Trophoblast cell (in vitro differentiated cells and primary cell): Measurements from ENCODE around the gene CHN2.
A peak's percentile ranks its signal among the peaks of the same experiment; 100 is the strongest.

Source experiments
- DNase-seq, 2 donors: peaks; one replicate each; pipeline ENCODE4 v3.0.0-alpha.2; 2016
- H2AFZ ChIP-seq: 2 replicates; pipeline ENCODE4 v1.6.1; 2013; ENCODE audit warnings: low read length, moderate library complexity, mild to moderate bottlenecking; ENCODE audit not compliant: insufficient read depth, poor library complexity
- H2AK5ac ChIP-seq: 2 replicates; pipeline ENCODE4 v1.6.1; 2013; ENCODE audit warnings: mild to moderate bottlenecking, low read length
- H2BK120ac ChIP-seq: 2 replicates; pipeline ENCODE4 v1.6.1; 2013; ENCODE audit warnings: low read length, mild to moderate bottlenecking, moderate library complexity; ENCODE audit not compliant: insufficient read depth, poor library complexity
- H2BK12ac ChIP-seq: 2 replicates; pipeline ENCODE4 v1.6.1; 2013; ENCODE audit warnings: mild to moderate bottlenecking, low read length, moderate library complexity
- H2BK5ac ChIP-seq: 2 replicates; pipeline ENCODE4 v1.6.1; 2013; ENCODE audit warnings: low read length, low read depth, moderate library complexity, mild to moderate bottlenecking; ENCODE audit not compliant: poor library complexity
- H3K14ac ChIP-seq: 2 replicates; pipeline ENCODE4 v1.6.1; 2013; ENCODE audit warnings: mild to moderate bottlenecking, low read length
- H3K18ac ChIP-seq: 2 replicates; pipeline ENCODE4 v1.6.1; 2013; ENCODE audit warnings: mild to moderate bottlenecking, low read length
- H3K23ac ChIP-seq: 2 replicates; pipeline ENCODE4 v1.6.1; 2013; ENCODE audit warnings: low read length
- H3K27ac ChIP-seq: 2 replicates; pipeline ENCODE4 v1.5.1; 2013; ENCODE audit warnings: low read depth, mild to moderate bottlenecking, inconsistent platforms, low read length, moderate library complexity
- H3K27me3 ChIP-seq: 2 replicates; pipeline ENCODE4 v1.6.1; 2013; ENCODE audit warnings: inconsistent platforms, mild to moderate bottlenecking, low read length, moderate library complexity; ENCODE audit not compliant: insufficient read depth
- H3K36me3 ChIP-seq, 2 experiments: 1 replicate in 1 of 2; 2 replicates in 1 of 2; pipeline ENCODE4 v1.6.1; 2013; ENCODE audit warnings: low read length in 2 of 2, mild to moderate bottlenecking in 2 of 2, moderate library complexity in 1 of 2; ENCODE audit not compliant: insufficient read depth in 2 of 2, control insufficient read depth in 1 of 2
- H3K4ac ChIP-seq: 2 replicates; pipeline ENCODE4 v1.6.1; 2013; ENCODE audit warnings: low read depth, mild to moderate bottlenecking, low read length, moderate library complexity
- H3K4me1 ChIP-seq, 2 experiments: 1 replicate in 1 of 2; 2 replicates in 1 of 2; pipeline ENCODE4 v1.6.1; 2013; ENCODE audit warnings: low read length in 2 of 2, mild to moderate bottlenecking in 2 of 2, moderate library complexity in 1 of 2; ENCODE audit not compliant: insufficient read depth in 2 of 2, control insufficient read depth in 1 of 2
- H3K4me2 ChIP-seq: 2 replicates; pipeline ENCODE4 v1.6.1; 2013; ENCODE audit warnings: inconsistent platforms, mild to moderate bottlenecking, low read length, moderate library complexity
- H3K4me3 ChIP-seq: 2 replicates; pipeline ENCODE4 v1.5.1; 2013; ENCODE audit warnings: mild to moderate bottlenecking, low read depth, low read length, inconsistent platforms
- H3K79me1 ChIP-seq: one replicate; pipeline ENCODE4 v1.6.1; 2013; ENCODE audit warnings: low read length
- H3K79me2 ChIP-seq: 2 replicates; pipeline ENCODE4 v1.6.1; 2013; ENCODE audit warnings: low read length, mild to moderate bottlenecking; ENCODE audit not compliant: control insufficient read depth, insufficient read depth, poor library complexity
- H3K9ac ChIP-seq: 2 replicates; pipeline ENCODE4 v1.6.1; 2013; ENCODE audit warnings: mild to moderate bottlenecking, low read length
- H3K9me3 ChIP-seq: 2 replicates; pipeline ENCODE4 v1.6.1; 2013; ENCODE audit warnings: low read depth, mild to moderate bottlenecking, control low read depth, inconsistent platforms, low read length; ENCODE audit not compliant: insufficient read depth
- H4K12ac ChIP-seq: 2 replicates; pipeline ENCODE4 v1.6.1; 2013; ENCODE audit warnings: low read depth, mild to moderate bottlenecking, low read length, moderate library complexity
- H4K8ac ChIP-seq: 2 replicates; pipeline ENCODE4 v1.6.1; 2013; ENCODE audit warnings: low read depth, mild to moderate bottlenecking, low read length, moderate library complexity
- H4K91ac ChIP-seq: one replicate; pipeline ENCODE4 v1.6.1; 2013; ENCODE audit warnings: low read depth, mild to moderate bottlenecking, low read length, moderate library complexity
- WGBS: extraction: QIAGEN DNeasy Blood & Tissue Kit; methylation state at CpG from one replicate; pipeline ENCODE4 v1.1.7; 2013; ENCODE audit warnings: missing lambda C conversion rate; ENCODE audit not compliant: insufficient read length, insufficient coverage; ENCODE audit errors: extremely low coverage; 5-methylcytosine and 5-hydroxymethylcytosine counted together

CHN2 gene

DNA sequence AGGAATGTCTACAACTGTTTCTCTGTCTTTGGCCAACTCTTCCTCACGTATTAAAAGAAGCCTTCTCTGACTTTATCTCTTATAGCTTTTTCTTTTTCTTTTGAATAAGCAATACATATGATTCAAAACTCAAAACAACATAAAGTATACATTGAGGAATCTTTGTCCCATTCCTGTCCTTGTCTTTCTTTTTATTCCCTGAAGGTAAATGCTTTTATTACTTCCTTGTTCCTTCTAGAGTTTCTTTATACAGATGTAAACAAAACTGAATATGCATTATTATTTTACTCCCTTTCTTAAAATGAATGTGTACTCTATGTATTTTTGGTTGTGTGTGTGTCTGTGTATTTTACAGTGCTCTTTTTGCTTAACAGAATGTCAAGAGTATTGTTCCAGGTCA lies 170.1 kb downstream of the CHN2 start:
- no peak for DNase-seq
- no peak overlapping the region for H3K23ac ChIP-seq
- peaks cover 2 to 4% of the 10 kb centered on the region in 2 experiments for H3K36me3 ChIP-seq
- no peak overlapping the region for H3K27ac ChIP-seq
- no peak overlapping the region for H2BK5ac ChIP-seq
- no peak overlapping the region for H3K14ac ChIP-seq
- no peak overlapping the region for H3K9ac ChIP-seq
- no peak overlapping the region for H4K12ac ChIP-seq
- H3K4ac ChIP-seq, result no peak overlapping the region
- H4K8ac ChIP-seq, result no peak overlapping the region
- peaks cover 2 to 3% of the 10 kb centered on the region in 2 experiments for H3K4me1 ChIP-seq
- no peak overlapping the region for H4K91ac ChIP-seq
- no peak overlapping the region for H2AFZ ChIP-seq
- no peak overlapping the region for H2AK5ac ChIP-seq
- H3K79me2 ChIP-seq, result no peaks in the 10 kb centered on the region
- H3K9me3 ChIP-seq, result no peaks in the 10 kb centered on the region
- no peak overlapping the region for H2BK120ac ChIP-seq
- WGBS, result no CpG with 5 or more reads among the region's 1 CpG
- H3K79me1 ChIP-seq, result no peaks in the 10 kb centered on the region
- H3K18ac ChIP-seq, result no peak overlapping the region
- no peaks in the 10 kb centered on the region for H3K27me3 ChIP-seq
- no peak overlapping the region for H2BK12ac ChIP-seq
- no peak overlapping the region for H3K4me2 ChIP-seq
- H3K4me3 ChIP-seq, result no peak overlapping the region

DNA sequence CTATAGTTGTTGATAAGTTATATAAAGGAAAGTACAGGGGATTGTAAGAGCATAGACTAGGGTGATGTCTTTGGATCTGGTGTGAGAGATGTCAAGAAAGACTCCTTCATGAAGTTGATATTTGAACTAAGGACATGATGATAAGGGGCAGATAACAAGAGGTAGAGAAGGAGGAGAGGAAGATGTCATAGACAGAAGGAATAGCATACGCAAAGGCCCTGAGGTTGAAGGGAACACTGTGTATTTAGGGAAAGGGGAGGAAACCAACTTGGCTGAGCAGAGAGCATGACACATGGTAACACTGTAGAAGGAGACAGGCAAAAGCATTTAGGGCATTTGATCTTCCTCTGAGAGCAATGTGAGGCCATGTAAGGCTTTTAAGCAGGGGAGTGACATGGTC lies 170.8 kb downstream of the CHN2 start:
- Histone ChIP-seq H3K23ac (peak overlapping the region; percentile 77), H4K12ac (no peak overlapping the region), H3K4ac (no peak overlapping the region), H3K27me3 (no peaks in the 10 kb centered on the region), H4K8ac (no peak overlapping the region), H3K4me1 (peaks cover 8% of the 10 kb centered on the region in 2 experiments), H3K79me2 (no peaks in the 10 kb centered on the region), H2BK12ac (no peak overlapping the region), H2AFZ (no peak overlapping the region), H3K14ac (no peak overlapping the region), H3K36me3 (peaks cover 4 to 7% of the 10 kb centered on the region in 2 experiments), H2BK120ac (no peak overlapping the region), H3K9ac (no peak overlapping the region), H2BK5ac (no peak overlapping the region), H3K4me3 (no peak overlapping the region), H4K91ac (no peak overlapping the region), H3K27ac (no peak overlapping the region), H3K4me2 (no peak overlapping the region), H3K18ac (no peak overlapping the region), H3K79me1 (no peaks in the 10 kb centered on the region), H2AK5ac (no peak overlapping the region), H3K9me3 (no peaks in the 10 kb centered on the region)
- DNase-seq, result no peak
- WGBS, result no CpG with 5 or more reads among the region's 1 CpG

DNA sequence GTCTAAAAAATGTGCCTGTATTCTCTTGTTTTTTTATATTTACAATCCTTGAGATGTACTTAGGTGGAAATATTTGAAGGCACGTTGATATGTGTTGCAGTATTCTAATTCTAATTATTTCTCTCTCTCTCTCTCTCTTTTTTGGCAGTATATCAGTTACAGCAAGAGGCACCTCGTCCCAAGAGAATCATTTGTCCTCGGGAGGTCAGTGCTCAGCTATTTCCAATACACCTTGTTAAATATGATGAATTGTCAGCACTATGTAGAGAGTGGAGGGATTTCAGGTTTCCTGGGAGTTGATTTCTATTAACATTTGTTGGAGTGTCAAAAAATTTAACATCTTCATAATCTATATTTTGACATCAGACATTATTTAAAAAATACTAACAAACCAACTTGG lies 173.2 kb downstream of the CHN2 start:
- no peak for DNase-seq
- H2AFZ ChIP-seq, result no peak overlapping the region
- H4K8ac ChIP-seq, result no peak overlapping the region
- H4K12ac ChIP-seq, result no peak overlapping the region
- no peak overlapping the region for H3K14ac ChIP-seq
- no peak overlapping the region for H3K4ac ChIP-seq
- no peaks in the 10 kb centered on the region for H3K79me2 ChIP-seq
- no peak overlapping the region for H3K9ac ChIP-seq
- H3K23ac ChIP-seq, result no peak overlapping the region
- H2BK5ac ChIP-seq, result no peak overlapping the region
- no peak overlapping the region for H2BK120ac ChIP-seq
- no peak overlapping the region for H3K18ac ChIP-seq
- peaks cover 8 to 13% of the 10 kb centered on the region in 2 experiments for H3K4me1 ChIP-seq
- no peak overlapping the region for H3K4me2 ChIP-seq
- no peak overlapping the region for H2BK12ac ChIP-seq
- H3K4me3 ChIP-seq, result no peak overlapping the region
- peaks cover 4 to 19% of the 10 kb centered on the region in 2 experiments for H3K36me3 ChIP-seq
- no peaks in the 10 kb centered on the region for H3K79me1 ChIP-seq
- no peak overlapping the region for H4K91ac ChIP-seq
- H3K27me3 ChIP-seq, result no peaks in the 10 kb centered on the region
- H2AK5ac ChIP-seq, result no peak overlapping the region
- WGBS, result no CpG with 5 or more reads among the region's 3 CpGs
- no peak overlapping the region for H3K27ac ChIP-seq
- no peaks in the 10 kb centered on the region for H3K9me3 ChIP-seq

DNA sequence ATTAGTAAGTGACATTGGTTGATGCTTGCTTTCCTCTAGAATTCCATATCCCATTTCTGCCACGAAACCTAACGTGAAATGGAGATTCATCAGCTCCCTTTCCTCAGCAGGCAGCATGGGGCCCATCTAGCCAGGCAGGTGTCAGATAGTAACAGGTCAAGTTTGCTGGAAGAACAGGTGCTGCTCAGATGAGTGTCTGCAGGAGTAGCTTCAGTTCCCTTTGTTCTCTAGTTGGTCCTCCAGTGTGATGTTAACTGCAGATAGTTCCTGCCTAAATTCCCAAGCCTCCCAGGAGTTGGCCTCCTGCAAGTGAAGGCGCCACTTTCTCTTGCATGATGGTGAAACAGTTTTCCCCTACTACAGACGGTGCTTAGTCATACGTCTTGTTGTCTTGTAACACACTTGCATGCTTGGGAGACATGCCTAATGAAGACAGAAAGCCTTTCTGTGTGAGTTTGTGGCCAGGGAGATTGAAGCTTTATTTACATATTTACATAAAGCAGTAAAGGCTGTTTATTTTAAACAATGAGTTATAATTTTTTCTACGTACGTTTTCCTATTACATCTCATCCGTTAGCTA lies 175.4 kb downstream of the CHN2 start:
- Histone ChIP-seq H3K9me3 (no peaks in the 10 kb centered on the region), H3K27me3 (no peaks in the 10 kb centered on the region), H3K36me3 (peaks cover 7 to 19% of the 10 kb centered on the region in 2 experiments), H2BK5ac (no peak overlapping the region), H3K27ac (no peak overlapping the region), H4K8ac (no peak overlapping the region), H2AK5ac (no peak overlapping the region), H3K4ac (no peak overlapping the region), H4K91ac (no peak overlapping the region), H4K12ac (no peak overlapping the region), H3K23ac (no peak overlapping the region), H2BK12ac (no peak overlapping the region), H2BK120ac (no peak overlapping the region), H3K14ac (no peak overlapping the region), H3K4me1 (peaks cover 8 to 11% of the 10 kb centered on the region in 2 experiments), H3K4me3 (no peak overlapping the region), H3K18ac (no peak overlapping the region), H3K4me2 (no peak overlapping the region), H3K79me1 (no peaks in the 10 kb centered on the region), H3K9ac (no peak overlapping the region), H3K79me2 (no peaks in the 10 kb centered on the region), H2AFZ (no peak overlapping the region)
- DNase-seq, result no peak
- WGBS, result no CpG with 5 or more reads among the region's 8 CpGs
